Measurements from ENCODE around the gene PHF10.
"Not testable (repeated sequence)": the region's sequence is repeated elsewhere in the genome, so short reads cannot be mapped to it uniquely, and the experiment has no call there.

The PHF10 gene

DNA sequence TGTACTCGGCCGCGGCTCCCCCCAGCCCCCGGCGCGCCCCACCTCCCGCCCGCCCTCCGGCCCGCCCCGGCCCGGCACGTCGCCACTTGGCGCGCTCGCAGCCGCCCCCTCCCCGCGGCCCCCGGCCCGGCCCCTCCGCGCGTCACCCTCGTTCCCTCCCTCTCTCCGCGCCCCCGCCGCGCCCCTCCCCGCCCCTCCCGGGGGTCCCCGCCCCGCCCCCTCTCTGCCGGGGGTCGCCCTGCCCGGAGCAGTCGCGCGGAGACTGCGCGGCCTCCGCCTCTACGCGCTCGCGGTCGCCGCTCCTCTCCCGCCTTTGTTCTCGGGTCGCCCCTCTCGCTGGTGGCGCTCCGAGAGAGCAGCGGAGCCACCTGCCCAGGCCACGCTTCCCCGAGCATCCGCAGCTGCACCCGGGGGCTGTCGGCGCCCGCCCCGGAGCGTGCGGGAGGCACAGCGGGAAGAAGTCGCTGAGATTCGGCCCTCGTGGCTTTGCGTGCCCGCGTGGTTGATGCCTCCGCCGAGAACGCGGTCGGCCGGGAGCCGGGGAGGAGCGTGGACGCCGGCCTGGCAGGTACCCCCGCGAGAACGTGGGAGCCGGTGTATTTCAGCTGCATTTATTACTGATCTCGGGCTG lies at the start of gene PHF10:
Gene PHF10 (minus strand): TSS at position 7 of the 631 bp plus-strand sequence. CDS start 569 bp downstream, outside the sequence.
- peak; percentile 37 to 74 (median 62) for DNase-seq (ENCODE audit: low read depth in 3 of 3)

DNA sequence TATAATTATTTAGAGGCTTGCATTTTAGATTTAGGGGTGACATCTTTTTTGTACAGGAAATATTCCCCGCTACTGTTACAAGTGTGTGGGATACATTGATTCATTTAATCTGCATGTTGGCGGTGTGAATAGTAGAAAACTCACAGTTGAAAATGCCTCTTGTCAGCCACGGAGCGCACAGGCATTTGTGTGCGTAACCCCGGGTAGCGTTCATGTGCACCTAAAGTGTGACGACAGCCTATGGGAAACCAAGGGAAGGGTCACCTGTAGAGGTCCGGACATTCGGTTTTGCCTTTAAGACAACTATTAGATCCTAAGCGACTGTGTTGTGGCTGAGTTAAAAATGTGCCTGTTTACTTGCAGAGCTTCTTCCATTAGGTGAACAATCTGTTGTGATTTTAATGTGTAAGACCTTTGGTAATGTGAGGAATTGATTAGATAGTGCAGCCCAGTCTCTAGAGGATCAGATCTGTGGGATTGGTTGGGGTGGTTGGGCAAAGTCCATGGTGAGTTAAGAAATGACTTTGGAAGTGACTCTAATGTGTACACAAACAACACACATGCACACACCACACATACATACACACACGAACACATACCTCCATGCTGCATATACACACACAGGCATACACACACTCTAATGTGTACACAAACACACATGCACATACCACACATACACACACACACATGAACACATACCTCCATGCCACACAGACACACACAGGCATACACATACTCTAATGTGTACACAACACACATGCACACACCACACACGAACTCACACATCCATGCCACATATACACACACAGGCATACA lies 42.8 kb upstream of the PHF10 start:
- no peak for DNase-seq (ENCODE audit: low read depth in 3 of 3)

DNA sequence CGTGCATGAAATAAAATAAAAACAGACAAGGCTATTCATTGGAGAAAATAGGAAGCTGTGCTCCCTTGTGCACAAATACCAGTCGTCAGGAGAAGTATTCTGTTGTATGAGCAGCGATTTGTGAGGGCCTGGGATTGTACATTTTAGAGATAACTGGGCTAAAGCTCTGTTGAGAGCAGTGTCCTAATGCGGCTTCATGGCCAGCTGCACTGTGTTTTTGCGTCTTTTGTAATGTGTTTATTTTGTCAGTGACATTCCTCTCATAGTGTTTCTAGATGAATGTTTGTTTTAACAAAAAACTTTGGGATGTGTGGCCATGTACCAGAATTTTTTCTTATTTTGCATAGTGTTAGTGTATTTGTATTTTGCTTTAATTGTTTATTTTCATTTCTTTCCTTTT lies 41.9 kb upstream of the PHF10 start:
- DNase-seq (ENCODE audit: low read depth in 3 of 3) = no peak

DNA sequence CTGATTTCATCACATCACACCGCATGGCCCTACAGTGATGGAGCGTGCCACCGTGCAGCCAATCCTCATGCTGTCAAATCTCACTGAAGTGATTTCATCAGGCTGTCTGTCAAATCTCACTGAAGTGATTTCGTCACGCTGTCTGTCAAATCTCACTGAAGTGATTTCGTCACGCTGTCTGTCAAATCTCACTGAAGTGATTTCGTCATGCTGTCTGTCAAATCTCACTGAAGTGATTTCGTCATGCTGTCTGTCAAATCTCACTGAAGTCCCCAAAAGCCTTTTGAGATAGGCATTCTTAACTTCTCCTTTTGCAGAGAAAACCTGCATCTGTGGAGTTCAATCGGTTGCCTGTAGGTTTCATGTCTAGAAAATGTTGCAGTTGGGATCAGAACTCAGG lies 41.5 kb upstream of the PHF10 start:
- not testable (repeated sequence) for DNase-seq (ENCODE audit: low read depth in 3 of 3)

DNA sequence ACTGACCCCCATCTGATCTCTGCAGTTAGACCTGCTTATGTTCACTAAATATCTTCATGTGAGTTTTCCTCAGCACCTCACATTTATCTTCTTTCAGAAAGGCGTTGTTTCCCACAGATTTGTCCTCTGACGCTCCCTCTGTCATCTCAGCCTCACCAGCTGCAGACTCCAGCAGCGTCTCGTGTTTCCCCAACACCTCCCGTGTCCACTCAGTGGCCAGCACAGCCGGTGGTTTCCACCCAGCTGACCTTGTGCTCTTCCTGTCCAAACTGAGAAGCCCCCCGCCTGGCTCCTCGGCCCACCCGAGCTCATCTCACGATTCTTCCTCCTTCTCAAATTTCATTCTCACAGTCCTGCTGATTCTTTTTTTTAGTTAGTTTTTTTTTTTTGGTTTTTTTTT lies 39.6 kb upstream of the PHF10 start:
- no peak for DNase-seq (ENCODE audit: low read depth in 3 of 3)

DNA sequence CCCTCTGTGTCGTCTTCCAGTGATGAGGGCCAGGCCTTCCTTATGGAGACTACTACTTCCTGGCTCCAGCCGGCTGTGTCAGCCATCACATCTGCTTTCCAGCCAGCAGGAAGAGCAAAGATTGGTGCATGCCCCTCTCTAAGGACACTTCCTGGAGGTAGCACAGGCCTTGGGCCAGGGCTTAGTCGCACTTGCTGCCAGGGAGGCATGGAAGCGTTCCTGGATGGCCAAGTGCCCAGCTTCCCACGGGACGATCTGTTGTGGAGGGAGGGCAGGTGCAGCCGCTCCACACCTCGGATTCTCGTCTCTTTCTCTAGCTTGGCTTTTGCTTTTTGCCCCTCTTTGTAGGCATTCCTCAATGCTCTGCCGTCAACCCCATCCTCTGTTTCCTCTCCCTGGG lies 39.0 kb upstream of the PHF10 start:
- DNase-seq (ENCODE audit: low read depth in 3 of 3) = no peak

DNA sequence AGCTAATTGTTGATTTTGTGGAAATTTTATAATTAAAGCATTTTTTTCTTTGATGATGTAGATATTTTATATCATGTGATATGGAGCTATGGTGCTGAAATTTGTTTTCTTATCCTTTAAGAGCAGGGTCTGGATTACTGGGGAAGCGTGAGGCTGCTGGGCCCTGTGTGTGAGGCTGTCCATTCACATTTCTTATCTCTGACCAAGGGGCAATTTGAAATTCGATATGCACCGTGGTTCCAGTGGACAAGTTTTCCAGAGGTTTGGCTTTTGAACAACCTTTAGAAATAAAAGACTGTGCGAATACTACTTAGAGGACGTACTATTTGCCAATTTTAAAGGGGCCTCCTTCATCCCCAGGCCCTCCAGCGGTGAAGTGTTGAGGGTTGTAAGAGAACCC lies 30.9 kb upstream of the PHF10 start:
- DNase-seq (ENCODE audit: low read depth in 3 of 3) = no peak

DNA sequence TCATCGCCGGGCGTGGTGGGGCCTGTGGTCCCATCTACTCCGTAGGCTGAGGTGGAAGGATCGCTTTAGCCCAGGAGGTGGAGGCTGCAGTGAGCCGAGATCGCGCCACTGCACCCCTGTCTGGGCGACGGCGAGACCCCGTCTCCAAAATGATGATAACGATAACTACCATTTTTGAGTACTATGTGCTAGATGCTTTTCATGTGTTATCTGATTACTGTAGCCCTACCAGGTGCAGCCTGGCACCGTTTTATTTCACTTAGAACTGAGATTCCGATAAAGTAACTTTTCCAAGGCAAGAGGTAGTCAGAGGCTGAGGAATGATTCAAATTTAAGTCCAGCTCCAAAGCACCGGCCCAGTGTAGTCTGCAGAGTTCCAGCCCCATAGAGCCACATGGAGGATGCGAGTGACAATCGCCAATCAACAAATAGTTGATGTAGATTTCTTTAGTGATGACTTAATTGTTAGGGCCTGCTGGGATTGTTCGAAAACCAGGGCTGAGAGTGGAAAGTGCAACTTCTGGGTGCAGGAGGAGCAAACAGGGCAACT lies 27.8 kb upstream of the PHF10 start:
- DNase-seq (ENCODE audit: low read depth in 3 of 3) = no peak

DNA sequence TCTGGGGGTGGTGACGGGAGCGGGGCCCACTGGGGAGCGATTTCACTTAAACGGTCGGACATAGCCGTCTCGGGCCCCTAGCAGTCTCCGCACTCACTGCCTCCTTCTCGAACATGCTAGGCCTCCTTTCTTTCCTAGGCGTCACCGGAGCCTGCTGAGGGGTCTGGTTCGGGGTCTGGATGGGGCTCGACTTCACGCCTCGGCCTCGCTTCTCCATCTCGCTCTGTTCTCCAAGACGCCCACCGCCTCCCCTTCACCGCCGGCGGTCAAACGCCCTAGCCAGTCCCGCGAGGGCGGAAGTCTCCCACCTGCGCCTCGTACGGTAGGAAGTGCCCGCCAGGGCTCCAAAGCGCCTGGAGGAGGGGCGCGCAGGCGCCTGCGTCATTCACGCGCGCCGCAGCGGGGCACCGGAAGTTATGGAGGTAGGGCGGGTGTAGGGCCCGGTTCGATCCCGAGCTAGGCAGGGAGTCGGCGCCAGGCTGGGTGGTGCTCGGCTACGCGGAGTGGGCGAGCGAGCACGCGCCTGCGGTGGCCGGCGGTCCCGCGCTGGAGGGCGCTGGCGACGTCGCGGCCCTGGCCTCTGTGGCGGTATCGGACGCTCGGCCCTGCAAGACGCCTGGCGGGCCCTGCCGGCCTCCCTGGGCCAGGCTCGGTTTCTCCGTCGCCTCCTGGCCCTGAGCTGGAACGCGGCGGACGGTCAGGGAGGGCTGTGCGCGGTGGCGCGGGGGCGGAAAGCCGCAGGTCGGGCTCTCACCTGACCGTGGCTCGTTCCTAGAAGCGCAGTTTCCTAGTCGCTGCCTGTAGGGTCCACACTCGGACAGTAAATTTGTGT lies 27.2 kb upstream of the PHF10 start, which contains the start of the genes DYNLT2 and ERMARD:
Gene DYNLT2 (minus strand): TSS at position 331 of the 832 bp plus-strand sequence. CDS start 114 bp downstream, at position 217.
Gene ERMARD (plus strand): TSS at position 381 of the 832 bp plus-strand sequence. CDS start 36 bp downstream, at position 417.
- peak; percentile 84 to 93 (median 92) for DNase-seq (ENCODE audit: low read depth in 3 of 3)

DNA sequence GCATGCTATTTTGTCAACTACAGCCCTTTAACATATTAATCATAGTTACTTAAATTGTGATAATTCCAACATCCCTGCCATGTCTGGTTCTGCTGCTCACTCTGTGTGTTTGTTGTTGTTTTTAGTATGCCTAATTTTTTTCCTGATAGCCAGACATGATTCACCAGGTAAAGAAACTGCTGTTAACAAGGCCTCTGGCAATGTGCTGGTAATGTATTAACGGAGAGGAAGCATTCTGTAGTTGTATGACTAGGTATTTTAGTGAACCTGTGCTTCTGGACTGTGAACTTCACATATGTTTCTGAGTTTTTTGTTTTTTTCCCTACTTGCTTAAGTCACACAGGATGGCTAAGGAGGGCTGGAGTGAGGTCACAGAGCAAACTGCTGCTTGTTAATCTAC lies 22.3 kb upstream of the PHF10 start:
- DNase-seq (ENCODE audit: low read depth in 3 of 3) = no peak

DNA sequence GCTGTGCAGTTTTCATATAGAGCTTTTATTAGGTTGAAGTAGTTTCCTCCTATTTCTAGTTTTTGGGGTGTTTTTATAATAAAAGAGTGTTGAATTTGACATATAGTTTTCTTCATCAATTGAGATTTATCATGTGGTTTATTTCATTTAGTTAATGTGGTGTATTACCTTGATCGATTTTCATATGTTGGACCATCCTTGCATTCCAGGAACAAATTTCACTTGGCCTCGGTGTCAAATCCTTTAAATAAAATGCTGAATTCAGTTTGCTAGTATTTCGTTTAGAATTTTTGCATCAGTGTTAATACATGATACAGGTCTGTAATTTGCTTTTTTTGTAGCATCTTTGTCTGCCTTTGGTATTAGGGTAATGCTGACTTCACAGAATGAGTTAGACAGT lies 21.1 kb upstream of the PHF10 start:
- no peak for DNase-seq (ENCODE audit: low read depth in 3 of 3)

DNA sequence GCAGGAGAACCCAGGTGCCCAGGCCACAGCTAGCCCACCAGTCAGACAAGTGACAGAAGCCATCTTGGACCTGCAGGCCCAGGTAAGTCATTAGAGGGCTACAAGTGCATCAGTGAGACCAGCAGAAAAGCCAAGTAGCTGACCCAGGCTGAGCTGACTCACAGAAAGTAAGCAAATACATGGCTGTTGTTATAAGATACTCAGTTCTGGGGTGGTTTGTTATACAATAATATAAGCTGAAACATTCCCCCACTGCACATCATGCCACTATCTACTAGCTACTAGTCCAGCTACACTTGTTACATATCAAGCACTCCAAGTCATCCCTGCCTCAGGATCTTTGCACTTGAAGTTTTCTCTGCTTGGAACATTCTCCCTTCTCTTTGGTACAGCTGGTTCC lies 17.0 kb upstream of the PHF10 start:
- DNase-seq (ENCODE audit: low read depth in 3 of 3) = no peak

DNA sequence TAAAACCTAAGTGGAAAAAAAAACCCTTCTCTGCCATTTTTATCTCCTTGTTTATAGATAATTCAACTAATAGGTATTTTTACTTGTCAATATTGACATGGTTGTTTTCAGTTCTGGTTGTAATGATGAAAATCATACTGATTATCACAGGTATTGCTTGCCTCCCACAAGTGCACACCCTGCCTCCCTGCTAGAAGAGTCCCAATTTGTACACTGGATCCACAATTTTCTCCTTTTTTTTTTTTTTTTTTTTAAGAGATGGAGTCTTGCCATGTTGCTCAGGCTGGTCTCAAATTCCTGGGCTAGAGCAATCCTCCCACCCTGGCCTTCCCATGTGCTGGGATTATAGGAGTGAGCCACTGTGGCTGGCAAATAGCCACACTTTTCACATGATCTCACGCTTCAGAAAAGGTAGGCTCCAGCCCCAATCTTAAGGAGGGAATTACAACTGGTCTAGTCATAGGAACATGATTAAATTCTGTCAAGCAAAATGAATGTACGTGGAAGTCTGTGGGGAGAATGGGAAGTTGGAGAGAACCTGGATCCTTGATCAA lies 14.8 kb upstream of the PHF10 start:
- DNase-seq (ENCODE audit: low read depth in 3 of 3) = no peak

DNA sequence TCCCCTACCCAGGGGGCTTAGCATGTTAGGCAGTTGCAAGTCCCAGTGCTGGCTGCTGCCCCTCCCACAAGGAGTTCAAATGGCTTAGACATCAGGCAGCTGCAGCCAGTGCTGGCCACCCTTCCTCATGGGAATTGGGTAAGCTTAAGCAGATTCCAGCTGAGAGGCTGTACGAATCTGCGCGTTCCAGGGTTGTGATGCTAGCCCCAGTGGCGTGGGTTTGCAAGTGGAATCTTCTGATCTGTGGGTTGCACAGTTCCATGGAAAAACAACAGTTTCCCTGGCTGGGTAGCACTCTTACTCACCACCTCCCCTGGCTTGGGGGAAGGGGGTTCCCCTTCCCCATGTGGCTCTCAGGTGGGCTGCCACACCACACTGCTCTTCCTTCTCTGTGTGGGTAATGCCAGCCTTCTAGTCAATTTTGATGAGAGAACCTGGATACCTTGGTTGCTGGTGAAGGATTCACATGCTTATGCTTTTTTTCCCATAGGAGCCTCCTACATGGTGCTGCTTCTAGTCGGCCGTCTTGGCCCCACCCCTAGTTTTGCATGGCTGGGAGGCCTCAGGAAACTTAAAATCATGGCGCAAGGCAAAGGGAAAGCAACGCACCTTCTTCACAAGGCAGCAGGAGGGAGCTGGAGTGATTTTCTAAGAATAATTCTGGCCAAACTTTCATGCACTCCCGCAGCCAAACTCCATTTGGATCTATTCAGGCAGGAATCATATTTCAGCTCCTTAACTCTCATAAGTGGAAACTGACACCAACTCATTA lies 14.1 kb upstream of the PHF10 start:
- peak in 1 of 3 experiments; percentile 4 for DNase-seq (ENCODE audit: low read depth in 3 of 3)

DNA sequence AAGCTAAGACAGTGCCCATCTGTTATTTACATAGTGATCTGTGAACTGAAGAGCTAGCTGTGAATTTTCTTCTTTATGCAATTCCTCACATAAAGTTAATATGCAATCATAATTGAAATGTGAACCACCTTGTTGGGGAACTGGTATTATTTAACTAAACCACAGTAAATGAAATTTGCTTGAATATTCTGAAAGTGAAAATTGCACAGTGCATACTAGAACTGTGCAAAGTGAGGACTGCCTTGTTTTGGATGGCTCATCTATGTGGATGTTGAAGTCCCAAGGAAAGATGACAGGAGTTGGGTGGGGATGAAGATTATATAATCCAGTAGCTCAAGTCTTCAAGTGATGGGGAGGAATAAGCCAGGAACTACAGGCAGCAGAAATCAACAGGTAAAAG lies 5.7 kb upstream of the PHF10 start:
- DNase-seq (ENCODE audit: low read depth in 3 of 3) = no peak

DNA sequence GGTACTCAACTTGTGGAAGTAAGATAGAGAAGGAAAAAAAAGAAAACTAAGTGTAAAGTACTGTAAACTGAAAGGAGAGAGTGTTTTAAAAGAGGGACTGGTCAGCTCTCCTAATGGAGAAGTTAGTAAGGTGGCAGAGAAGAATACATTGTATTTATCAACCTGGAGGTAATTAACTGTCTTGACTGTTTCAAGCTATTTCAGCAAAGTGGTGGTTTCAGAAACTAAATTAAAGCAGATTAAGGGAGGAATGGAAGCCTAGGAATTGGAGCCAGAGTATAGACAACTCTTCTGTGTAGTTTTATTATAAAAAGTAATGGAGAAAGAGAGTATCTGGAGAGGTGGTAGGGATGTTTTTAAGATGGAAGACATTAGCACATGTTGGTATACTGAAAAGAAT lies 2.7 kb upstream of the PHF10 start:
- DNase-seq (ENCODE audit: low read depth in 3 of 3) = no peak

DNA sequence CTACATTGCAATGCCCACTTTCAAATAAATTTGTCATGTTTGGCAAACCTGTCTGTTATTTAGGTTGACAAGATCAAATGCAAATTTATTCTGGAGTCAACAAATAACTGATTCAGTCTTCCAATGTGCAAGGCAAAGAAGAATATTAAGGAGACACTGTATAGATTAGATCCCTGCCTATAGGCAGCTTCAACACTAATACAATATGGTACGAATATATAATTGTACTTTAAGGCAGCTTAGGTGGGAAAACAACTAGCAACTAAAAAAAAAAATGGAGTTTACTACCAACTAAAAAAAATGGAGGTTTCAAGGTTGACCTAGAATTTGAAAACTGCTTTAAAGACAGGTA lies 1.7 kb upstream of the PHF10 start:
- DNase-seq (ENCODE audit: low read depth in 3 of 3) = no peak

DNA sequence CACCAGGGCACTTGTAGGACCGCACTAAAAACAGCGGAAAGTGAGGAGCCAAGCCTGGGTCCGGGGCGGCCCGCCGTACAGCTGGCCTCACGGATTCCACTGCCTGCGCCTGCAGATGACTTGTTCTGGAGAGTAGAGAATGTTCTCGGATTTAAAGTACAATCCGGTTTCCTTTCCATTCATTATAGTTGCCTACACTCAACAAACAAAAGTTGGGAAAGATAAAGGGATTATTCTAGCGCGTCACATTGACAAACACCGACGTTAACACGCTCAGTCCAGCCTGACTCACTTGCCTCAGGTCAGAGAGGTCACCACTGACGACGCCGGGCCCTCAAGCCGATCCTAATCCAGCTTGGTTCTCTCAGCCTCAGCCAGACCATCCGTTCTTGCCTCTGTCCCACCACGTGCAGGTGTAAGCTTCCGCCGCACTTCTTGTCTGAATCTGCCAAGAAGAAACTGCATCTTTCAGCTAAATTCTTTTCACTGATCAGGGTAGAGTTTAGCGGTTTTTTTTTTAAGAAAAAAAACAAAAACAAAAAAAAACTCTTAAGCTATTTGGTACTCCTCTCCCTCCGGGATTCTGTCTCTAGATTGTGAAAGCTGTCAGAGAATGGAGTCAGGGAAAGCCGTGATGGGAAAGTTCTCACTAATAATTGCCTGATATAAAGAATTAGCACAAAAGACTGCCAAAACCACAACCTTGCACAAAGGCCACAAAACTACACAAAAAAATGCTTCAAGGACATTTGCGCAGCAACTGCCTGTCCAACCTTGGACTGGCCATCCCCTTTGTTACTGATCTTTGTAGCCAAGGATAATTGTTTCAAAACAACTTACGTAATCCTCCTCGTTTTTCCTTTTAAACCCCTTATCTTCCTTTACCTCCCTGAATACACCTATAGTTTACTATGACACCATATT lies 1.1 kb upstream of the PHF10 start:
- DNase-seq (ENCODE audit: low read depth in 3 of 3) = peak in 1 of 3 experiments; percentile 4

DNA sequence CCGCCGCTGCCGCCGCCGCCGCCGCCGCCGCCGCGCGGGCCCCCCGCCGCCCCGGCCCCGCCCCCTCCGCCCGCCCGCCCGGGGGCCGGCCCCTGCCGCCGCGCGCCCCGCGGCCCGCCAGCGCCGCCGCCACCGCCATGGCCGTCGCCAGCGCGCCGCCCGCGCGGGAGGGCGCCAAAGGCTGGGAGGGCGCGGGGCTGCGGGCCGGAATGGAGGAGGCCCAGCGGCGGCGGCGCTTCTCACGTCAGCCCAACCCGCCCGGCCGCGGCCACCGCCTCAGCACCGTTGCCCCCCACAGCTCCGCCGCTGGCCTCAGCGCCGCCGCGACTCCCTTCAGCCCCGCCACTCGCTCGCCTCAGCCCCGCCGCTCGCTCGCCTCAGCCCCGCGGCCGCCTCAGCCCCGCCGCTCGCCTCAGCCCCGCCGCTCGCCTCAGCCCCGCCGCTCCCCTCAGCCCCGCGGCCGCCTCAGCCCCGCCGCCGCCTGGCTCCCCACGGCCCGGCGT lies 258 bp downstream of the PHF10 start:
- peak in 1 of 3 experiments; percentile 31 for DNase-seq (ENCODE audit: low read depth in 3 of 3)
